Measurements from ENCODE around the gene STK32B.

STK32B gene

GRCh38 chr4:5547651-5548249 lies 496.5 kb downstream of the STK32B start:
- TF ChIP-seq CTCF (IDR thresholded peaks at IDR 0.05): no peak
- intact Hi-C loops (cut with DNase I; ENCODE audit: low total_unique reads): no loop called here
- no peak for DNase-seq
- H3K4me1 ChIP-seq: no peaks in the 10 kb centered on the region
- H3K27ac ChIP-seq: no peak overlapping the region
- H3K27me3 ChIP-seq: no peaks in the 10 kb centered on the region
- H3K9me3 ChIP-seq: peaks cover 0 to 8% (median 0%) of the 10 kb centered on the region in 3 donors
- peaks cover 13 to 48% (median 38%) of the 10 kb centered on the region in 3 donors for H3K36me3 ChIP-seq
- H3K4me3 ChIP-seq: no peak overlapping the region
